Measurements from ENCODE around the gene MPHOSPH9.

MPHOSPH9 gene

DNA sequence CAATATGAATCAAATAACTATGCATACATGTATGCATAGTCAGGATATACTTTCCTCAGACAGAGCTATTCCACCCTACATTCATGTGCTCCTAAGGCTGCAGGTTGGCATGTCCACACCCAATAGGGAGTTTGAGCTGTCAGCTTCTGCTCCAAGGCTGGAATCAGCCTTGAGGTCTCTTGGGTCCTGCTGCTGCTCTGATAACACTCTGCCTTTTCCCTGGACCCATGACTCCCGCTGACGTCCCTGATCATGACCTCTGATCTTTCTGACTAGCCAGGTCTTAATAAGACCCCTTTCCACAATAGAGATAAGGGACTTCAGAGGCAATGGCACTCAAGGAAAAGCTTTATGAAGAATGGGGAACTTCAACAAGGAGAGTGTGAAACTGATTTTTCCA, 87.7 kb downstream of the MPHOSPH9 start:
- DNase-seq, result no peak

GRCh38 chr12:123143736-123144461, 89.0 kb downstream of the MPHOSPH9 start:
- DNase-seq, result no peak

DNA sequence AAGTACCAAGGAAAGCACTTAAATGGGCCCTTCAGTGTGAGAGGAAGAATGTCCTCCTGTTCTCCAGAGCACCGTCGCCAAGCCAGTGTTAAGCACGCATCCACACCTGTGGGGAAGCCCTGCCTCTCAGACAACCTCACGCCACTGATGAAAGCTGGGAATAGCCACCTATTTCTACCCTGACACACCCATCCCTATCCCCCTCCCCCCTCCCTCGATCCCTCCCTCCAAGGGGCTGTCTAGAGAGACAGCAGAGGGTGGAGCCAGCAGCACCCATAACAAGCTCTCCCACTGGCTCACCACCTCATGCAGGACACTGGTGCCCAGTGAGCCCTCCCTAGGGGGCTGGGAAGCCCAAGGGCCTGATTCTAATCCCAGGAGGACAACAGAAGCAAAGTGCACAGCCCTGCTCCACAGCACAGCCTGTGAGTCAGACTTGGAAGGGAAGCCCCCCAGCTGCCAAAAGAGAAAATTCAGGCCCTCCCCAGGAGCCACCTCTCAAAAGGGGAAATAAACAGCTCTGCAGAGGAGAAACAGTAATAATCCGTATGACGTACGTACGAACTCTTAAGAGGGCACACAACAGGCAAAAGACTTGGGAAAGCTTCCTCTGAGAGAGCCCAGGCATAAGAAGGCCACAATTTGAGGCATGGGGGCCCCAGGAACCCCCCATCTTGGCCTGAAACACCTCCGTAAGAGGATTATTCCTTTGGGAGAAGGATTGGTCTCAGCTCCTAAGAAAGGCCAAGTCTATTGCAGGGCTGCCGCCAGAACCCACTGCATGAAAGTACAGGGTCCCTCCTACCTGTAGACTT, 89.8 kb downstream of the MPHOSPH9 start:
- no peak for DNase-seq

DNA sequence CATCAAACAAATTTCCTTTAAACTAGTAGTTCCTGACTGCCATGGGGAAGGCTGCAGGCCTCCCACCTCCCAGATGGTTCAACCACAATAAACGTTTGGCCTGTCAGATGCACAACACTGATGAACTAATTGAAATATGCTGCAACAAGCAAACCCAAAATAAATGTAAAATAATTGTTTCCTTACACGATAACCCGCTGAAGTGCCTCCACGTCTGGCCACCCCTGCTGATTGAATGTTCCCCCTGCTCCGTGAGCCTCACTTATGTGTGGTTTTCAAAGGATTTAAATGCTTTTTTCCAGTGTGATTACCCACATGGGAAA, 90.5 kb downstream of the MPHOSPH9 start:
- DNase-seq, result no peak

- DNase-seq, result no peak
These were observed 91.1 kb downstream of the MPHOSPH9 start for GRCh38 chr12:123141615-123142517.

- DNase-seq, result no peak
These were observed 92.0 kb downstream of the MPHOSPH9 start for GRCh38 chr12:123140676-123141614.

GRCh38 chr12:123139926-123140675, 92.8 kb downstream of the MPHOSPH9 start:
- no peak for DNase-seq

DNA sequence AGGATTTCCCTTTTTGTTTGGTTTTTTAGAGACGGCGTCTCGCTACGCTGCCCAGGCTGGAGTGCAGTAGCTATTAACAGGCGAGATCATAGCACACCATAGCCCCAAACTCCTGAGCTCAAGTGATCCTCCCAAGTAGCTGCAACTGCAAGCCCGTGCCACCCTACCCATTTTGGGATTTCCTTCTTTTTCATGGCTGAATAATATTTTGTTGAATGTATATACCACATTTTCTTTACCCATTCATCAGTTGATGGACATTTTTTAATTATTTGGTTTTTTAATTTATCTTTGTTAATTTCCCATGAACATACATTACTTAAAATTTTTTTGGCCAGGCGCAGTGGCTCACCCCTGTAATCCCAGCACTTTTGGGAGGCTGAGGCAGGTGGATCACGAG, 97.3 kb downstream of the MPHOSPH9 start:
- DNase-seq, result no peak

- DNase-seq, result no peak
These were observed 98.1 kb downstream of the MPHOSPH9 start for GRCh38 chr12:123134826-123135225.

DNA sequence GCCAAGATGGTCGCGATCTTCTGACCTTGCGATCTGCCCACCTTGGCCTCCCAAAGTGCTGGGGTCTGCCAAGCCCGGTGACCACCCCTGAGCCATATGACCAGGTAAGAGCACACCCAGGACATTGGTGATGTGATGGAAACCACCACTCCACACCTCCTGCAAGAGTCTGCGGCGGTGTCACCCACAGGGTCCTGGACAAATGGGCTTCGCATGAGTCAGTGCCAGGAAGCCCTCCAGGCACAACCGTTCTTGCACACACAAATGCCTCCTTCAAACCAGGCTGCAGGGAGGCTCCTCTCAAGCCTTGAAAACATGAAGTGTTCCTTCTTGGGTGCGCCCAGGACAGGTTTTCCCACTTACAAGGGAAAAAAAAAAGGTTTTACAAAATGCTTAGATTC, 98.7 kb downstream of the MPHOSPH9 start:
- no peak for DNase-seq

- DNase-seq, result no peak
These were observed 99.2 kb downstream of the MPHOSPH9 start for GRCh38 chr12:123133701-123134100.

GRCh38 chr12:123132951-123133619, 99.9 kb downstream of the MPHOSPH9 start:
- DNase-seq, result no peak

DNA sequence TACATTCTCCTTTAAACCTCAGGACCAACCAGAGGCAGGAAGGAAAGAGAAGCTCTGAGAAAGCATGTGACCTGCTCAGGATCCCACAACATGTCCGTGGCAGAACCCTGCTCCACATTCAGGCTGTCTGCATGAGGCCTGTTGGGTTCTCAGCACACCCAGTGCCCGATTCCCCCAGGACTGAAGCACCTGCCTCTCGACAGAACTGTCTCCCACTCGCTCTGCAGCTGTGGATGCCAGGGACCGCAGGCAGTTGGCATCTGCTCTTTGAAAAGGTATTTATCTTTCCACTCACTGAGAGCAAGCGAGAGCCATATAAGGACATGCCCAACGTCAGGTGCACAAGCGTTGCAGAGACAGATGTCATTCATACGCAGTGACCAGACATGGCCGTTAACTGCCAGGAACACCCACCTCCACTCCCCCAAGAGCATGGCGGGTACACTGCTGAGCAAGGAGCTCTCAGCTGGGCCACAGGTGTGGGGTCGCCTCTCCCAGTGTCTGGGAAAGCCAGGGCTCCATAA, 101.0 kb downstream of the MPHOSPH9 start:
- peak; percentile 44 for DNase-seq

- no peak for DNase-seq
These were observed 101.6 kb downstream of the MPHOSPH9 start for GRCh38 chr12:123131291-123131832.

DNA sequence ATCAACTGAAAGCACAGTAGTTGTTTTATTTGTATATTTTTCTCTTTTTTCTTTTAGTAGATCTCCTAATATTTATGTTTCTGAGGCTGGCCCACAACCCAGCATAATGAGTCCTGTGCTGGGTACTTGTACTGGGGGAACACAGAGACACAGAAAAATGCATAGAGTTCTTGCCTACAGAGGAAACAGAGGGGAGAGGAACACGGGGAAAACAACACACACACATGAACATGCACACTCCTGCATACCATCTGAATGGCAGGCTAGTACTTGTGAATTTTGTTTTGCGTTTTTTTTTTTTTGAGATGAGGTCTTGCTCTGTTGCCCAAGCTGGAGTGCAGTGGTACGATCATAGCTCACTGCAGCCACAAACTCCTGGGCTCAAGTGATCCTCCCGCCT, 103.3 kb downstream of the MPHOSPH9 start:
- no peak for DNase-seq

DNA sequence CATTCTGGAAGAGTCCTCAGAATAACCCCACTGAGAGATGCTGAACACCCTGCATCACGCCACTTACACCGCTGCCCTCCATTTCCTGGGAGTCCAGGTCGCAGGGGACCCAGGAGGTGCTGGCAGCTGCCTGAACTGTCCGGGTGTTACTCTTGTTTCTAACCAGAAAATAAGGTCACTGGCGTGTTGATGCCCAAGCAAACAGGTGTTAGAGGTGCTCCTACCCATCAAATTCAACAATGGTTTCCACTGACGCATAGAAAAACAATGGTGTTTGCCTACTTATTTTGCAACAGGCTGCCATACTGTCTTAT, 105.8 kb downstream of the MPHOSPH9 start:
- no peak for DNase-seq

GRCh38 chr12:123126294-123127181, 106.4 kb downstream of the MPHOSPH9 start:
- DNase-seq, result no peak

DNA sequence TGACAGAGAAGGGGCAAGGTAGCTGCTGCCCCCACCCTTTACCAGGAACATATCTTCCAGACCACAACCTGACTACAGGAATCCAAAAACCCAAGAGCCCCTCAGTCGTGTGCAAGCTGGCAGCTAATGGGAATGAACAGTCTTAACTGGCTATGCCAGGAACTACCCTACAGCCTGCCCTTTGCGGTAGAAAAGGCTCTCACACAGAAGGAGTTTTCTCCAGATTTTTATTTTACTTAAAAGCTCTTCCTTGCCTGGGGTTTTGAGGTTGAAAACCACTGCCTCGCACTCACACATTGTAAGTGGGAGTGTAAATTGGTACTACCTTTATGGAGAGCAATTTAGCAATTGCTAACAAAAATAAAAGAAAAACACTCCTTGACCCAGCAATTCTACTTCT, 110.3 kb downstream of the MPHOSPH9 start:
- no peak for DNase-seq

DNA sequence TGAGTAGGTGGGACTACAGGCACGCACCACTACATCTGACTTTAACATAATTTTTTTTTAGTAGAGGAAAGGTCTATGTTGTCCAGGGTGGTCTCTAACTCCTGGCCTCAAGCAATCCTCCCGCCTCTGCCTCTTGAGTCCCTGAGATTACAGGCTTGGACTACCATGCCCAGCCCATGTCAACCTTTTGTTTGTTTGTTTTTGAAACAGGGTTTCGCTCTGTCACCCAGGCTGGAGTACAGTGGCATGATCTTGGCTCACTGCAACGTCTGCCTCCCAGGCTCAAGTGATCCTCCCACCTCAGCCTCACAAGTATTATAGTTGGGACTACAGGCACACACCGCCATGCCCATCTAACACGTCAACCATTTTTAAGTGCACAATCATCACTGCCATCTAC, 111.3 kb downstream of the MPHOSPH9 start:
- DNase-seq, result no peak
